K562 (cell line): ENCODE results near the gene GNAS-AS1. TPM values are rescaled to one million over a fixed set of nuclear protein-coding genes. Genes with fewer than 3 reads are reported as not detected.

ENCODE experiments used
- ATAC-seq: fragments of 200-7000 bp; cut with Tn5 transposase; 3 replicates; pipeline ENCODE4 v1.9.1; 2020; ENCODE audit warnings: moderate library complexity
- BruUV-seq: library from RNA; stranded (reverse); fragments of 400-500 nt; replicated peaks from 2 replicates; lab custom pipeline; 2021; lab: Mats Ljungman, UMichigan
- CTCF ChIA-PET: fragments of 300-600 bp; formaldehyde crosslinking; extraction: SDS; loops from one replicate; lab custom pipeline; 2021; ENCODE audit warnings: low intra/inter-chr PET ratio; lab: Yijun Ruan, JAX
- POLR2A ChIA-PET: fragments of 300-600, 350-650 bp; sonication (Branson Sonifier 250); formaldehyde crosslinking; extraction: SDS; loops from one replicate; lab custom pipeline; 2021; ENCODE audit warnings: antibody characterized with exemption, inconsistent platforms; lab: Yijun Ruan, JAX
- DNase-seq, 4 experiments: peaks; one replicate each; pipeline versions ENCODE4 v3.0.0 to v3.0.0-alpha.2; 2011 to 2018; ENCODE audit warnings: low spot score in 3 of 4, mixed read lengths in 3 of 4; ENCODE audit errors: extremely low read depth in 1 of 4
- FAIRE-seq: peaks from 2 replicates; lab custom pipeline; 2011; peaks lifted over from hg19 to GRCh38; lab: Jason Lieb, UNC
- H2AFZ ChIP-seq: 2 replicates; pipeline ENCODE4 v1.6.0; 2011; ENCODE audit warnings: low read depth, low read length, control low read depth, inconsistent platforms
- H3K27ac ChIP-seq: fragments of 200-600 bp; 3 replicates; pipeline ENCODE4 v1.8.0; 2011; ENCODE audit warnings: low read depth, mild to moderate bottlenecking, control low read depth, inconsistent platforms, low read length, moderate library complexity, mixed read lengths; ENCODE audit errors: extremely low read depth
- H3K27me3 ChIP-seq, 2 experiments: fragments of 300-600 bp in 1 of 2; 2 replicates in 1 of 2; 3 replicates in 1 of 2; pipeline versions ENCODE4 v1.6.0 to v1.8.0; 2011; ENCODE audit warnings: inconsistent platforms in 2 of 2, low read length in 2 of 2, mild to moderate bottlenecking in 1 of 2, mixed read lengths in 1 of 2, moderate library complexity in 1 of 2; ENCODE audit not compliant: control insufficient read depth in 2 of 2, insufficient read depth in 2 of 2
- H3K36me3 ChIP-seq: fragments of 300-600 bp; 3 replicates; pipeline ENCODE4 v1.8.0; 2011; ENCODE audit warnings: mild to moderate bottlenecking, low read length, inconsistent platforms; ENCODE audit not compliant: control insufficient read depth, insufficient read depth
- H3K4me1 ChIP-seq, 2 experiments: fragments of 200-600 bp in 1 of 2; replicated peaks in 1 of 2; 2 replicates in 1 of 2; 3 replicates in 1 of 2; pipeline versions ENCODE4 v1.5.1 to v1.8.0; 2011; ENCODE audit warnings: inconsistent platforms in 2 of 2, low read length in 2 of 2, mild to moderate bottlenecking in 1 of 2, mixed read lengths in 1 of 2, moderate library complexity in 1 of 2; ENCODE audit not compliant: control insufficient read depth in 2 of 2, insufficient read depth in 2 of 2
- H3K4me2 ChIP-seq: 2 replicates; pipeline ENCODE4 v1.6.1; 2011; ENCODE audit warnings: low read length, control low read depth, inconsistent platforms, mixed read lengths; ENCODE audit not compliant: insufficient read depth
- H3K4me3 ChIP-seq: fragments of 200-600 bp; sonication (generic), shearing (Covaris generic); 2 replicates; pipeline ENCODE4 v1.5.1; 2016; ENCODE audit warnings: control low read depth, inconsistent platforms
- H3K79me2 ChIP-seq: fragments of 200-600 bp; 3 replicates; pipeline ENCODE4 v1.8.0; 2011; ENCODE audit warnings: low read length, inconsistent platforms; ENCODE audit not compliant: control insufficient read depth, insufficient read depth
- H3K9ac ChIP-seq, 2 experiments: 2 replicates each; pipeline versions ENCODE4 v1.6.0 to v1.6.1; 2011; ENCODE audit warnings: low read depth in 2 of 2, low read length in 2 of 2, control low read depth in 1 of 2, inconsistent platforms in 1 of 2, mild to moderate bottlenecking in 1 of 2, mixed read lengths in 1 of 2; ENCODE audit not compliant: insufficient read depth in 1 of 2
- H3K9me1 ChIP-seq: one replicate; pipeline ENCODE4 v1.6.0; 2011; ENCODE audit warnings: inconsistent platforms, mild to moderate bottlenecking, low read length, moderate library complexity; ENCODE audit not compliant: control insufficient read depth, insufficient read depth
- H3K9me3 ChIP-seq: replicated peaks from 2 replicates; pipeline ENCODE4 v1.5.1; 2011; ENCODE audit warnings: low read depth, low read length, inconsistent platforms; ENCODE audit not compliant: control insufficient read depth, insufficient read depth
- H4K20me1 ChIP-seq: replicated peaks from 2 replicates; pipeline ENCODE4 v1.6.1; 2011; ENCODE audit warnings: low read length, inconsistent platforms, mixed read lengths; ENCODE audit not compliant: control insufficient read depth, insufficient read depth
- CEBPB ChIP-seq: fragments of 450-650 bp; IDR thresholded peaks from 2 replicates; pipeline ENCODE4 v1.6.1; 2016; ENCODE audit warnings: missing genetic modification characterization, missing compliant biosample characterization
- CLOCK ChIP-seq: fragments of 250-450 bp; sonication (Bioruptor Pico); IDR thresholded peaks from 2 replicates; pipeline ENCODE4 v1.4.0; 2020; ENCODE audit warnings: mild to moderate bottlenecking, moderate library complexity, borderline replicate concordance
- DDX20 ChIP-seq: fragments of 450-650 bp; IDR thresholded peaks from 2 replicates; pipeline ENCODE4 v1.6.1; 2016; ENCODE audit warnings: missing genetic modification characterization, low read depth, mild to moderate bottlenecking, missing compliant biosample characterization, moderate library complexity
- GABPB1 ChIP-seq: sonication (generic); formaldehyde crosslinking; IDR thresholded peaks from 2 replicates; pipeline ENCODE4 v1.8.0; 2022; ENCODE audit warnings: mild to moderate bottlenecking, missing genetic modification reagents
- HDAC3 ChIP-seq: fragments of 450-650 bp; IDR thresholded peaks from 2 replicates; pipeline ENCODE4 v1.6.1; 2018; ENCODE audit warnings: borderline replicate concordance, mild to moderate bottlenecking, moderate library complexity; ENCODE audit not compliant: partially characterized antibody
- KAT2B ChIP-seq: IDR thresholded peaks from one replicate; pipeline ENCODE4 v1.6.1; 2012; ENCODE audit warnings: low read depth, mild to moderate bottlenecking, control low read depth, inconsistent platforms, low read length, moderate library complexity
- LCOR ChIP-seq: sonication (generic); formaldehyde crosslinking; IDR thresholded peaks from 2 replicates; pipeline ENCODE4 v1.8.0; 2022; ENCODE audit warnings: mild to moderate bottlenecking, missing genetic modification reagents
- PBX2 ChIP-seq, 2 experiments: IDR thresholded peaks in 1 of 2; conservative IDR thresholded peaks in 1 of 2; 2 replicates each; pipeline ENCODE4 v1.6.1; 2016; ENCODE audit warnings: low read depth in 2 of 2, mild to moderate bottlenecking in 1 of 2, missing compliant biosample characterization in 1 of 2, missing genetic modification characterization in 1 of 2, moderate library complexity in 1 of 2
- PCBP1 ChIP-seq: fragments of 200-400 bp; formaldehyde crosslinking; IDR thresholded peaks from 2 replicates; pipeline ENCODE4 v1.6.1; 2018; ENCODE audit warnings: mild to moderate bottlenecking, low read depth, low read length; ENCODE audit not compliant: poor library complexity, severe bottlenecking
- POLR2AphosphoS2 ChIP-seq: IDR thresholded peaks from 2 replicates; pipeline ENCODE4 v1.6.1; 2012; ENCODE audit warnings: low read length, improper control_type of control experiment
- RUNX1 ChIP-seq: sonication (generic); IDR thresholded peaks from 2 replicates; pipeline ENCODE4 v1.6.1; 2016; ENCODE audit warnings: antibody characterized with exemption, low read depth
- SLC30A9 ChIP-seq: fragments of 250-450 bp; sonication (Bioruptor Pico); IDR thresholded peaks from 2 replicates; pipeline ENCODE4 v1.8.0; 2022; ENCODE audit warnings: mild to moderate bottlenecking, moderate library complexity
- STAG1 ChIP-seq: sonication (generic); formaldehyde crosslinking; IDR thresholded peaks from 2 replicates; pipeline ENCODE4 v1.5.0; 2020; ENCODE audit warnings: missing genetic modification reagents, borderline replicate concordance
- USF2 ChIP-seq: sonication (generic); formaldehyde crosslinking; IDR thresholded peaks from 2 replicates; pipeline ENCODE4 v1.5.0; 2020; ENCODE audit warnings: missing genetic modification reagents
- ZNF165 ChIP-seq: fragments of 250-450 bp; sonication (Bioruptor Pico); IDR thresholded peaks from 2 replicates; pipeline ENCODE4 v1.4.0; 2020; ENCODE audit warnings: borderline replicate concordance
- ZNF224 ChIP-seq: sonication (generic); formaldehyde crosslinking; IDR thresholded peaks from 2 replicates; pipeline ENCODE4 v1.8.0; 2022; ENCODE audit warnings: mild to moderate bottlenecking, missing genetic modification reagents
- ZNF354B ChIP-seq: fragments of 250-450 bp; sonication (Bioruptor Pico); IDR thresholded peaks from 2 replicates; pipeline ENCODE4 v1.4.0; 2020
- ZNF668 ChIP-seq: fragments of 250-450 bp; sonication (Bioruptor Pico); IDR thresholded peaks from 2 replicates; pipeline ENCODE4 v1.8.0; 2022; ENCODE audit warnings: mild to moderate bottlenecking, inconsistent platforms
- WGBS: fragments of 100-300 bp; shearing (Covaris generic); methylation state at CpG from one replicate; pipeline ENCODE4 v1.1.6; 2016; ENCODE audit warnings: low coverage, mixed read lengths; ENCODE audit not compliant: insufficient coverage; ENCODE audit errors: missing lambda C conversion rate; 5-methylcytosine and 5-hydroxymethylcytosine counted together
- in situ Hi-C: fragments of 300-500 bp; cut with MboI; formaldehyde crosslinking; loops from 4 replicates; pipeline ENCODE4 v1.15.0; 2018; ENCODE audit warnings: inconsistent platforms, mixed read lengths
- intact Hi-C: fragments of 100-400 bp; cut with micrococcal nuclease; formaldehyde crosslinking; loops from 2 replicates; pipeline ENCODE4 v1.14.2; 2022
- polyA plus RNA-seq, 8 experiments: library from polyadenylated mRNA; depleted of rRNA in 4 of 8; stranded (reverse) in 5 of 8; unstranded in 3 of 8; fragments of >200 nt; fragmentation: Nextera tagmentation in 2 of 8; fragmentation: Illumina TruSeq in 1 of 8; extraction: Ambion mirVana in 2 of 8; extraction: Trizol in 1 of 8; gene quantifications; 2 replicates each; pipeline versions ENCODE4 v1.2.1 to v1.2.3, GENCODE V29; 2011 to 2014; ENCODE audit warnings: inconsistent platforms in 1 of 8, missing spikeins in 1 of 8
- total RNA-seq, 7 experiments: library from RNA; depleted of rRNA in 6 of 7; stranded (reverse); fragments of >200 nt in 6 of 7; fragmentation: Illumina TruSeq in 2 of 7; extraction: Trizol in 2 of 7; gene quantifications; 2 replicates each; pipeline versions ENCODE4 v1.2.1 to v1.2.3, GENCODE V29; 2011 to 2021; ENCODE audit warnings: low replicate concordance in 1 of 7

The GNAS-AS1 gene
- total and polyA plus RNA-seq, 9 of the 15 experiments (the other 6 are each of a cell fraction or from before 2014, with no cell fraction given): 0.04 to 2.5 (median 0.25) TPM

GRCh38 chr20:58892932-58893224, 42.2 kb upstream of the GNAS-AS1 start:
- no peaks in the 10 kb centered on the region for H3K9me3 ChIP-seq
- no peaks in the 10 kb centered on the region for H3K27me3 ChIP-seq
- H3K4me1 ChIP-seq: peaks cover 13 to 23% of the 10 kb centered on the region in 2 experiments; a peak in 4 of 5 replicates
- H3K4me3 ChIP-seq: peak overlapping the region; percentile 92
- intact Hi-C loops: loop anchor here (5.0 kb wide), 2 partner anchors 89 to 139 kb away; partner anchors contain the start of genes ATP5F1E and NELFCD
- DNase-seq: peak in 2 of 4 experiments; percentile 52
- no peaks in the 10 kb centered on the region for H3K9me1 ChIP-seq
- no peaks in the 10 kb centered on the region; the same call in 1 of the 2 replicates for H4K20me1 ChIP-seq
- no peak for ATAC-seq
- ChIA-PET POLR2A (no interaction called here), CTCF (no interaction called here)
- peak overlapping the region; percentile 75; the same call in 1 of the 2 replicates for H2AFZ ChIP-seq
- no TSS peak for BruUV-seq
- H3K4me2 ChIP-seq: peak overlapping the region; percentile 83
- H3K9ac ChIP-seq: peak overlapping the region; percentile 83 to 95; a peak in 3 of 4 replicates
- 0% methylated on average over 1 of the region's 1 CpG for WGBS
- H3K27ac ChIP-seq: peak overlapping the region; percentile 96
- FAIRE-seq: peak; percentile 81
- in situ Hi-C loops: no loop called here
- H3K79me2 ChIP-seq: peaks cover 69% of the 10 kb centered on the region
- H3K36me3 ChIP-seq: peaks cover 35% of the 10 kb centered on the region
- TF ChIP-seq CLOCK (CRISPR knock-in tag) (no peak), DDX20 (tag) (no peak), ZNF668 (no peak), HDAC3 (no peak), KAT2B (no peak), RUNX1 (no peak), GABPB1 (CRISPR knock-in tag) (no peak), STAG1 (CRISPR knock-in tag) (no peak), ZNF354B (no peak), PCBP1 (no peak), SLC30A9 (CRISPR knock-in tag) (no peak), PBX2 (CRISPR knock-in tag; IDR thresholded peaks at IDR 0.05; ENCODE audit: low read depth) (no peak), PBX2 (tag; conservative IDR thresholded peaks at IDR 0.05; ENCODE audit: low read depth) (0 out of 2 replicates have a peak, but pooled peaks have one; percentile 21), LCOR (CRISPR knock-in tag) (no peak), ZNF224 (CRISPR knock-in tag) (no peak), POLR2AphosphoS2 (0 out of 2 replicates have a peak, but pooled peaks have one; percentile 51), ZNF165 (CRISPR knock-in tag) (no peak), CEBPB (tag) (no peak), USF2 (CRISPR knock-in tag) (no peak)
